ENCODE measurements around the gene KCTD4. TPM values are rescaled to one million over a fixed set of nuclear protein-coding genes. Genes with fewer than 3 reads are reported as not detected.
"Not testable (repeated sequence)": the region's sequence is repeated elsewhere in the genome, so short reads cannot be mapped to it uniquely, and the experiment has no call there.

The KCTD4 gene
- not detected for total RNA-seq

DNA sequence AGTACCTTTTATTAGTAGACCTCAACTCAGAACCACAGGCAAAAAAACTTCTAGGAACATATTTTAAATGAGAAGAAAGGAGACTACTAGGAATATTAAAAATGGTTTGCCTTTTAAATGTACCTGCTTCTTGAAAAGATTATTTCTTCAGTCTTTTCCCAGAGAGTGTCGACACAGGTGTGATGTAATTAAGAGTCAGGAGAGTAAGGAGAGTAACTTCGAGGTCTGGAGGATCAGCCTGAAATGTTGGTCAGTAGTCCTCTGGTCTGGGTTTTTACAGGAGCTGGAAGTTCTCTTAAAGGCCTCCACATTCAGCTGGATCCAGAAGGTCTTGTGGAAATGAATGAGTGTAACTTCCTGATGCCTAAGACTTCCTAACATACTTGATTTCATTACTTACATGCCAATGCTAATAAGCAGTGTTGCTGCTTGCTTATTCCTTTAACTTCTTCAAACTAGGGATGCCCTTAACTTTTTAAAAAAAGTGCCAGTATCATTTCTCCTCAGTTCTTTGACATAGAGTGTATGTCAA is at the start of gene KCTD4:
TSS of gene KCTD4 (minus strand) at position 345 of the 532 bp plus-strand sequence. CDS start 6,478 bp downstream, outside the sequence.
- DNase-seq, result no peak

DNA sequence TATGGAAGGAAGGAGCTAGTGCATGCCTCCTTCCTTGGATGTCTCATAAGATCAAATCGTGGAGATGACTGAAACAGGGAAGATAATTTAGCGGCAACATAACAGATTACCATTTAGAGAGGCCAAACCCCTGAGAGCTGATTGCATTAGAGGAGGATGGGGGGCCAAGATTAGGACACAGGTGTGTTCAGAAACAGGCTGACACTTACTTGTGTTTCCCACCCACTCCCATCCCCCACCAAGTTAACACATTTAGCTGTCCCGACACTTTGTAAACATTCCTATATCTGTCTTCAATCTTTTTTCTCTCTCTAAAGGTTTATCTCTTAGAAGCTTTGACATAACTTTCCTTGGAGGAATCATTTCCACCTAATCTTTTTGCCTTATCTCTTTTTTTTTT is 48.8 kb upstream of the KCTD4 start:
- no peak for DNase-seq

DNA sequence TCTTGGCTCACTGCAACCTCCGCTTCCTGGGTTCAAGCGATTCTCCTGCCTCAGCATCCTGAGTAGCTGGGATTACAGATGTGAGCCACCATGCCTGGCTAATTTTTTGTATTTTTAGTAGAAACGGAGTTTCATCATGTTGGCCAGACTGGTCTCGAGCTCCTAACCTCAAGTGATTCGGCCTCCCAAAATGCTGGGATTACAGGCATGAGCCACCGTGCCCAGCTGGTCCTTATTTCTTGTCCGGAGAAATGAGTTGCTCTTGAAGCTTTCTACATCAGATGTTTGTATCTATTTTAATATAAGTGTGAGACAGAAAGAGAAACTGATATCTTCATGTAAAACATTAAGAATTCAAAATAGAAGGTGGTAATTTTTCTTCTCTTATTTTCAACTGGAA is 43.9 kb upstream of the KCTD4 start:
- DNase-seq, result not testable (repeated sequence)

DNA sequence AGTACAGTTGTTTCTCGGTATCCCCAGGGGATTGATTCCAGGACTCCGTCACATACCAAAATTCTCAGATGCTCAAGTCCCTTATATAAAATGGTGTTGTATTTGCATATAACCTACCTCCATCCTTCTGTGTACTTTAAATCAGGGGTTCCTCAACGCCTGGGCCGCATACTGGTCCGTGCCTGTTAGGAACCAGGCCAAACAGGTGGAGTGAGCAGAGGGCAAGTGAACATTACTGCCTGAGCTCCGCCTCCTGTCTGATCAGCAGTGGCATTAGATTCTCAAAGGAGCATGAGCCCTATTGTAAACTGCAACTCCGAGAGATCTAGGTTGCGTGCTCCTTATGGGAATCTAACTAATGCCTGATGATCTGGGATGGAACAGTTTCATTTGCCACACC is 42.2 kb upstream of the KCTD4 start:
- no peak for DNase-seq

DNA sequence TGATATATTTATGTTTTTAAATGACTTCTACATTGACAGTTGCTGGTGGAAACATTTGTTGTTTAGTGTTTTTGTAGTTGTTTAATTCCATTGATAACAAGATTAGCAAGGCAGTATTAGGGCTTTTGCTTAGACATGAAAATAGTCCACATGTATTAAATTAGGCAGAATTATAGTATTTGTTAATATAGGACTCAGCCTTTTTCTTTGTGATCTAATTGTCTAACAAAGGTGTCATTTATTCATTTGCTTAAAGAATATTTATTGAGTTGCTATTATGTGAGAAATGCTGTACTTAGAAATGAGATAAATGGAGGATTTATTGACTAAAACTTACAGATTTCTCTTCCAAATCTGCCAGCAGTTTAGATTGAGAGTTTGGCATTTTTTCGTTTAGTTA is 41.7 kb upstream of the KCTD4 start:
- no peak for DNase-seq

DNA sequence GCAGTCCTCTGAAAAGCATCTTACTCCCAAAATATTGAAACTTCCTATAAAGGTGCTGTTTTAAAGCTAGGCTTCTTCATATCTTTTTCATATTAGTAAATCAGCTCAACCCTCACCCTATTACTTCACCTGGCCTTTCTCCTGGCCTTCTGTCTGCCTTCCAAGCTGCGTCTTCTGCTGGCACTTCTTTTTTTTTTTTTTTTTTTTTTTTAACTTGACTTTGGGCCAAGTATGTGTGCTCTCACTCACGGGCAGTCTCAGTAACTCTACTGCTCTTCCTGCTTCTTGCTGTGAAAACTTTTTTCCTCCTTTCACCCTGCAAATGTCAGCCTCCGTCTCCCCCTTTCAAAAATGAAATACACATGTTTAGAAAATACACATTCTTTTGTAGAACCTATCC is 41.2 kb upstream of the KCTD4 start:
- DNase-seq, result no peak

DNA sequence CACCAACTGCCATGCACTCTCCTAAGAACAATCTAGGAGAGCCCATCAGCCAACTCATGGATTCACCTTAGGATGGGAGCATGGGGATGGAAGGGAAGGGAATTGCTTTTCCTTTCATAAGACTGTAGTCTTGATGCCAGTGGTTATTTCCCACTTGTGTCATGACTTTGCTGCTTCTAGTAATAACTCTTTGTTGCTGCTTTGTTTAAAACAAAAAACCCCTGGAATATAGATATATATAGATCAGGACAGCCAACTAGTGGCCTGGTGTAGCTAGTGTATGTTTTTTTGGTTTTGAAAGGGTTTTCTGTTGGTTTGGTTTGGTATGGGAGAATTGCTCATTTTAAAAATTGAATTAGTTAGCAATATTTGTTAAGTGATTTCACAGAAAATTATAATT is 39.3 kb upstream of the KCTD4 start:
- no peak for DNase-seq

DNA sequence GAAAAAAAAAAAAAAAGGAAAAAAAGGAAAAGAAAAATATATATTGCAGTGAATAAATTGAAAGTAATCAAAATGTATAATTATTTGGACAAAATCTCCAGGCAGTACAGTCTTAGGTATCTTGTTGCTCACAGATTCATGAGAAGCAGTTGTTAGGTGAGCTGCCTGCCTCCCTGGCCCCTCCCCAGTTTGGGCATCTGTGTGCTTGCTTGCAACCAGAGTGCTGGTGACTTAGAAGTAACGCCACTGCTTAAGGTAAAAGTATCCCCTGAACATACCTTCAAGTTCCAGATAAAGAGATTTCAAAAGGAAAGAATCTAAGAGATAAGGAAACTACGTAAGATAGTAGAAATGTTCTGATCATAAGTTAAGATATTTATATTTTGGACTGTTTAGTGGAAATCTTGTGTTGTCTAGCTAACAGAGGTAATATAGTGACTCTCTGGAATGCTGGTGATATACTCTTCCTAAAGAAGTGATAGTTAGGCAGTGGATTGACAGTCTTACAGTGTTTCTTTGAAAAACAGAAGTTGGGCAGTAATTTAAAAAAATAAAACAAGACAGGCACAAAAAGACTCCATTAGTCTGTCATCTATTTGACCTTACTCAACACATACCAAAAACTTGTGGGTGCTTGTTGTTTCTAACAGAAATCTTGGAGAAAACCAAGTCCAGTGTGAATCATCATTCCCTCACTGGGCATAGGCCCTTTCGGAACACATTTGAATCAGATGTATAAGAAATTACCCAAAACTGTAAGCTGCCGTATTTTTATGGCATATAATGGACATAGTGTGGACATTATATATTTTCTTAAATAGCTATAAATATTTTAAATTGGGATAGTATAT is 38.3 kb upstream of the KCTD4 start:
- DNase-seq, result no peak

DNA sequence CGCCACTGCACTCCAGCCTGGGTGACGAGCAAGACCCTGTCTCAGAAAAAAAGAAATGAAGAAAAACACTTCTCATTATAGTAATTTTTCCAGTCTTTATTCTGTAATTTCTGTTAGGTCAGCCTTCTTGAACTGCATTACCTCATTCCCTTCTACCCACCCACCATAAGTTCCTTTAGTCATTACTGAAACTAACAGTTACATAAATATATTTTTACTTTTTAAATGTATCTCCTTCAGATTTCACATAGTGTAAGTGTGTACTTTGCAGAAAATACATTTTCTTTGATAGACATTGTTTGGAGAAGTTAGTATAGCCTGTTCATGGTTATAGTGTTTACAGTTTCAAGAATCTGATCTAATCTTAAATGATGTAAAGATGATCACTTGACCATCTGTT is 31.7 kb upstream of the KCTD4 start:
- no peak for DNase-seq

DNA sequence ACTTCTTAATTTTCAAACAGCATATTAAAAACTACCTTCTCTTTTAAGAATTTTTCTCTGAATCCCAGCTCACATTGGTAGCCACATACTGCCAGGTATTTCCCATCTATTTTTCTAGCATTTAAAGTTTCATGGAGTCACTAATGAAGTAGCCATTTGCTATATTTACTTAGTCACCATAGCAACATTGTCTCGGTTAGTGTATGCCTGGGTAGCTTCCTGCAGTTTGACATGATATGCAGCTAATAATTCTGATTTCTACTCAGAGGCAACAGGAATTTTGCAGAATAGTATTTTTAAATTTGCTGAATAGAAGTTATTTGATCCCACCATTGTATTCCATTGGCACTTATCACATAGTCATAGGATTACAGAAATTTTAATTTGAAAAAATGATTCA is 30.9 kb upstream of the KCTD4 start:
- no peak for DNase-seq

DNA sequence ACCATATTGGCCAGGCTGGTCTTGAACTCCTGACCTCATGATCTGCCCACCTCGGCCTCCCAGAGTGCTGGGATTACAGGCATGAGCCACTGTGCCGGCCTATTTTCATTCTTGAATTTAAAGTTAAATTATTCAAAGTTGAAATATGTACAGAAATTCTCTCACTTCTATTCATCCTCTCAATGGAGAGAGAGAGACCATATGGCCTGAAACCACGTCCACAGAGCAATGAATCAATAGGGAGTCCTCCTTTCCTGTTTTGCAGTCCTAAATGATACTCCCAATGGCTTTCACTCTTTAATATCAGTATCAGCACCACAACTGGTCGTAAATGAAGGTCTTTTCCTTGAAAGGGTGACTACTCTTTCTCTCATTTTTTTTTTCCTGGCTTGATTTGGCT is 30.5 kb upstream of the KCTD4 start:
- DNase-seq, result no peak

DNA sequence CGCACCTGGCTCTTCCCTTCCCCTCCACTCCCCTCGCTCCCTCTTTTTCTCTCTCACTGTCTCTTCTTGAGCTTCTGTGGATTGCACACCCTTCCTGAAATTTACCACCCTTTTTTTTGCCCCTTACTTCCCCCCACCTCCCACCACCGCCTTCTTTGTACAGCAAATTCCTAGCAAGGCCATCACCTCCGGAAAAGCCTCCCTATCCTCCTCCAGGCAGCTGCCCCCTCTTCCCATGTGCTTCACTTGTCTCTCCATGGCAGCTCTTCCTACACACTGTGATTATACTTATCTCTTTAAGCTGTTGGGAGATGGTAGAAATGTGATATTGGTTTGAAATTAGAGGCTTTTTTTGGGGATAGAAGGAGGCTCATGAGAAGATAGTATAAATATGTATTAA is 28.3 kb upstream of the KCTD4 start:
- no peak for DNase-seq

DNA sequence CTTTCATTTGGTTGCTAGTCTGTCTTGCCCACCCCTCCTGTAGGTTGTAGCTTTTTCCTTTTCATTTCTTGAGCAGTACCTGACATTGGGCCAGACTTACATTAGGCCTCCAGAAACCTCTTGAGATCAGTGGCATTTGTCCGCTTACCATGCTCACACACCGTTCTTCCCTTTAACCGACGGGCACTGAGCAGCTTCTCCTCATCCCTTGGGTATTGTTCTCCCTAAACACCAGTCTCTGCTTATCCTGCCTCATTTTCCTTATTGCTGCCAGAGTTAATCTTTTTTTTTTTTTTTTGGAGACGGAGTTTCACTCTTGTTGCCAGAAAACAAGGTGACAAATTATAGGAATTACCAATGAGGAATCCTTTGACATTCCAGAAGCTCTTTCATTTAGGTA is 27.2 kb upstream of the KCTD4 start:
- DNase-seq, result no peak

DNA sequence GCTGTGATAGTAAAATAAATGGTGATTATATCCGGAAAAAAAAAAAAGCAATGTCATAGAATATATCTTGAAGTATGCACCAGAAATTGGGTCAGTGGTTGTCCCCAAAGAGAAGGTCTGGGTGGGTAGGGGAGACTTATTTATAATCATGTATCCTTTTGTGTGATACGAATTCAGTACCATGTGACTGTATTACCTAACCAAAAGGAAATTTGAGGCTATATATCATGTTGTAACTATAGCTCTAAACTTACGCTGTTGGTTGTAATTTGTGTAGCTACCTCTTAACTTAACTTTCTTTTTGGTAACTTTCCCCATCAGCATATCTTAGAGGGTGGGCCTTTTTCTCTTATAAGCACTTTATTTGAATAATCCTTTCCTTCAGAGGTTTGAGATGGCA is 25.2 kb upstream of the KCTD4 start:
- DNase-seq, result no peak

DNA sequence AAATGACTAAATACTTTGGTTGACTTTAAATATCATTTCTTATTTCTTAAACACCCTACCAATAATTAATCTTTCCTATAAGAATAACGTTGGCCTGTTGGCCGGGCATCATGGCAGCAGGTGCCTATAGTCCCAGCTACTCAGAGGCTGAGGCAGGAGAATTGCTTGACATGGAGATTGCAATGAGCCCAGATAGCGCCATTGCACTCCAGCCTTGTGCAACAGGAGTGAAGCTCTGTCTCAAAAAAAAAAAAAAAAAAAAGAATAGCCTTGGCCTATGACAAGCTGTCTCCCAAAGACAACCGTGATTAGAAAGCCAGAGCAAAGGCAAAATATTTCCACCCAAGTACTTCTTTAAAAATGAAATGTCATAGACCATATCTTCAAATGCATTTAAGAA is 24.5 kb upstream of the KCTD4 start:
- DNase-seq, result no peak

DNA sequence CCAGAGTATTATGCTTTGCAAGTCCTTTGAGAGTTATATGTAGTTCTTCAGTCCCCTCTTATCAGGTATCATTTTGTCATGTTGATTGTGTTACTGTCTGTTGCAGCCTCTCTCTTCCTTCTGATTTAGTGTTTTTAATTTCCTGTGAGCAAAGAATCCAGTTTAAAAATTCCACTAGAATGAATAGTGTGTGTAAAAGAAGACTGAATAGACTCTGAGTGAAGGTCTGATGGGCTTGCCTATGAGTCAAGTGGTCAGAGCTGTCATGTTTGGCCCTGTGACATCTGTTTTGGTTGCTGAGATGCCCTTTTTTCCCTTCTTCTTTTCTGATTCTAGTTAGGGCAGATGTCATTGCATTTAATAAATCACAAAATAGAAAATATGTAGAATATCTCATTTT is 23.3 kb upstream of the KCTD4 start:
- no peak for DNase-seq

DNA sequence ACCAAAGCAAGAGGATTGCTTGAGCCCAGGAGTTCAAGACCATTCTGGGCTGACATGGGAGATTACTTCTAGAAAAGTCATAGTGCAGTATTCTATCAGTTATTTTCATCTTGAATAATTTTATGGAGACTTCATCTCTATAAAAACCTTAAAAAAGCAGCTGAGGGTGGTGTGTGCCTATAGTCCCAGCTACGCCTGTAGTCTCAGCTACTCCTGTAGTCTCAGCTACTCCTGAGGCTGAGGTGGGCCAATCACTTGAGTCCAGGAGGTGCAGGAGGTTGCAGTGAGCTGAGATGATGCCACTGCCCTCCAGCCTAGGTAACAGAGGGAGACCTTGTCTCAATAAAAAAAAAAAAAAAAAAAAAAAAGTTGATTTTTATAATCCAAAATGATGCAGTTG is 22.1 kb upstream of the KCTD4 start:
- DNase-seq, result no peak

DNA sequence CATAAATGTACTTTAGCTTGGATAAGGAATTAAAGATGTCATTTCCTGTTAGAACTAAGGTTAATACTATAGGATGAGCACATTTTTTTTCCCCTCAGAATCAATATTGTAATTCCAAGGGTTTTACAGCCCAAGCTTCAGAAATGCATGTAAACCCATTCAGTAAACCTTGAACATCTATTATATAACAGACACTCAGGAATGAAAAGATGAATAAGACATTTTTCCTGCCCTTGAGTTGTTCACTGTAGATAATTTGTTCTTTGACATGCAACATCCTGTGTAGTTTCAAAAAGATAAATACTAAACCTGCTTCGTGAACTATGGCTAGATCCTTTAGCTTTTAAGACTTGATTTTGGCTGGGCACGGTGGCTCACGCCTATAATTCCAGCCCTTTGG is 21.7 kb upstream of the KCTD4 start:
- DNase-seq, result no peak

DNA sequence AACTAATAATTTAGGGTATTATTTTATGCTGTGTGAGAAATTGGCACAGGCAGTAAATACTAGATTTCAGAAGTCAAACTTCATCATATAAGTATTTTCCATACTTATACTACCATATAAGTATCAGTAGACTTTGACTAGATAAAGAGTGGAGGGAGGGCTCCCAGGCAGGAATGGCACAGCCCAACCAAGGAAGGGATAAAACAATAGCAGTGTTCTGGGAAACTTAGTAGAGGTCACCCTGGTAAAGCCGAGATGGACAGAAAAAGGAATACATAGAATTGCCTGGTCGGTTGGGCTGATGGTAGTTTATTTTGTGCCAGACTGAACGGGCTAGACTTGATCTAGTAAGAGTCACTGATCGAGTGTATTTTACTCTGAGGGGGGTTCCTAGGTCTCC is 19.6 kb upstream of the KCTD4 start:
- no peak for DNase-seq

DNA sequence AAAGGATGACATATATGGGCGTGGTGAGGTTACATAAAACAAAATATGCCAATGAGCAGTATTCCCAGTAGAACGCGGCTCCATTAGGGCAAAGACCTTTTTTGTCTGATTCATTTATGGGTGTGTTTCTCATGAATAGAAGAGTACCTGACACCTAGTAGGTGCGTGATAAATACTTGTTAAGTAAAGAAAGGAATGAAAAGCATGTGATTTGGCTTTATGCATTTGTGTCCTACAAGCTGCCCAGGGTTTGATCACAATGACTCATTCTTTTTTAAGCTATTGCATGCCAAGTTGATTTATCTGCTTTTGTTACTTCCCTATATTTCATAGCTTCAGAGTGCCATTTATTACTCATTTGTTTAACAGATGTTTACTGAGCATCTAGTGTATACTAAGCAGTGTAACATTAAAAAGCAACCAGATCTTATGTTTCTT is 19.1 kb upstream of the KCTD4 start:
- DNase-seq, result no peak

DNA sequence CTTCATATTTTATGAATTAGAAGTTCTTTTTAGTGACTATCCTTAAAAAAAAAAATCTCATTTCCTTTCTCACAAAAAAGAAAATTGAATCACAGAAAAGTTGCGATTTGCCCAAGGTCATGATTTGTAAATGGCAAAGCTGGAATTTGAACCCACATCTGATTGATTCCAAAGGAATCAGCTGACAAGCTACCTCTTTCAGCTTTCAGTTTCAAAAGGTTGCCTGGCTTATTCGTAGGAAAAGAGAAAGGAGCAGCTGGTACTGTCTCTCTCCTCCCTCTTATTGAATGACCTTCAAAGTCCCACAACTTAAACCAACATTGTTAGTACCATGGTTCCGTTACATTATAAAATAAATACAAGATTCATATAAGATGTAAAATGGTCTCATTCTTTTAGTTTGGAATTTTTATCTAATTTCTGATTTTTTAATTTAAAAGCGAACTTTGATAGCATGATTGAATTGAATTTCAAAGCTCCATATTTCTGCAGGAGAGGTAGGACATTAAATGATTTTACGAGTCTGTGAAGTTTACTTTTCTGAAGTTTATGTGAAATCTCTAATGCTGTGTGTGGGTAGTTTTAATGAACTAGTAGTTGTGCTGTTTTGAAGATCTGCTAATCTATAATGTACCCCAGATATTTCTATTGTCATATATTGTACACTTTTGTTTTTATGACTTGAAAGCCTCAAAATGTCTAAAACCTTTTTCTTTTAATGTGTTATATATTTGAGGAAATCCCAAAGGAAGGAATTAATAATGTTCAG is 18.5 kb upstream of the KCTD4 start:
- DNase-seq, result no peak

DNA sequence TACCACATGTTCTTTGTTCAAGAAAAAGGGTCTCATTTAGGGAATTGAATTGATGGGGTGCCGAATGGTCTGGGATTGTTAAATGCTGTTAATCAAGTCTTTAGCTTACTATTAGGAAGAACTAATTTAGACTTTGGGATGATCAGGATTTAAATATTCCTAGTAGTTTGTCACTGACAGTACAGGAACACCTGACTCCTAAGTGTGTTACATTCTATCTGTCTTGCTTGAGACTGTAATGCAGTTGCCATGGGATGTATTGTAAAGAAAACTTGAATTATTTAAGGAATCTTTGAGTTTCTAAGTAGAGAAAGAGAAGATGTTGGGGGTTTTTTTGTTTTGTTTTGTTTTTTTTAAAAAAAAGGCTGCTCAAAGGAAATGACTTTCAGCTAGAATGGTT is 17.8 kb upstream of the KCTD4 start:
- no peak for DNase-seq

DNA sequence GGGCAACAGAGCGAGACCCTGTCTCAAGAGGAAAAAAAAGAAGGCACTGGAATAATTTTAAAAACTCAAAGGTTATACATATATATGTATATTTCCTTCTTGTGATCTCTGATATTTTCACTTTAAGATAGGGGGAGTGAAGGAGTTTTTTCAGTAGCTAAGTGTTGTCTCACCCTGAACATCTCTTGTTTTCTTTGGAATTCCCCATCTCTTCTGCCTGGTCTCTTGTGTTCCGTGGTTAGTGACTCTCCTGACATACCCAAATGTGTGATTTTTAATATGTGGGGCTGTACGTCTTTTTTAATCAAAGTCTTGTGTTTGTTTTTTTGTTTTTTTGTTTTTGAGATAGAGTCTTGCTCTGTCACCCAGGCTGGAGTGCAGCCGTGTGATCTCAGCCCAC is 15.3 kb upstream of the KCTD4 start:
- DNase-seq, result no peak
